HG03439 (cell line): ENCODE measurements around the gene GPER1.
A peak's percentile ranks its signal among the peaks of the same experiment; 100 is the strongest.
"Not testable (repeated sequence)": the region's sequence is repeated elsewhere in the genome, so short reads cannot be mapped to it uniquely, and the experiment has no call there.

Source experiments
- ATAC-seq: cut with Tn5 transposase; IDR thresholded peaks from one replicate; pipeline ENCODE4 v1.9.1; 2021; ENCODE audit warnings: mild to moderate bottlenecking, moderate library complexity; ENCODE audit not compliant: unreplicated experiment

Gene GPER1

DNA sequence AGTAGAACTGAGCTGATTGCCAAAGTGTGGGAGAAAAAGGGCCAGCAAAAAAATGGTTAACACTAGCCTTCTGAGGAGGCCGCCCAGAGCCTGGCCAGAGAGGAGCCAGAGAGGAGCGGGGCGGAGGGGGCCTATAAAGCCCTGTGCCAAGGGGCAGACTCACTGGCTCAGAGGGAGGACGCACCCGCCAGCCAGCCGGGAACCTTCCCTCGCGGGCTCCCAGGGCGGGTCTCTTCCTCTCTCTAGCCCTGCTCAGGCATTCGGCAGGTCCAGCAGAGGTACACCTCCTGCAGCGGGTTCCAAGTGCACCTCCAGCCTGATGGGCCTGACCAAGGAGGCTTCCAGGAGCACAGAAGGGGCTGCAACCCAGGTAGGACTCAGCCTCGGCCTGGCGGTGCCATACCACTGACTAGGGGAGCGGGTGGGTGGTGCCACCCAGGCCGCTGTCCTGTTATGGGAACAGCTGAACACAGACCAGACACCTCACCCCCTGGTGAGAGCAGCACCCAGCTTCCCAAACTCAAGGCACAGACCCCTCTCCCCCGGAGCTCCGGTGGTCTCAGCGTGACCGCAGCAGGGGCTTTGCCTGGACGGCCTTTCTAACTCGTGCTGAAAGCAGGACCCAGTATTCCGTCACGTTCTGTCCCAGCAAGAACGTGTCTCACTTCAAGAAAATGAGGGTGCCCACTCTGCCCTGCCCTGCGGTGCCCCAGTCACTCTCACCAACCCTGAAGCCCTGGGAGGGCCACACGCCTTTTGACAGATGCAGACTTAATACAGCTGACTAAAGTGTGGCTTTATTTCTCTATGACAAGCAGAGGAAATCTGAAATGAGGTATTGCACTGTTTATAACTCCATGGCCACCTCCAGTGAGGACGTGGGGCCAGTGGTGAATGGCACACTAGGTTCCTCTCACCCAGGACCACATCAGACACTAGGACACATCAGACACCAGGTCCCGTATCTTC is at the start of gene GPER1:
Gene GPER1, plus strand, starts transcription at position 162 of the 969 bp plus-strand sequence. CDS start 3,616 bp downstream, outside the sequence.
- no peak for ATAC-seq

GRCh38 chr7:1040233-1040632 is 47.7 kb upstream of the GPER1 start:
- not testable (repeated sequence) for ATAC-seq

GRCh38 chr7:1040790-1041189 is 47.1 kb upstream of the GPER1 start:
- no peak for ATAC-seq

GRCh38 chr7:1041551-1042491 is 46.1 kb upstream of the GPER1 start:
- no peak for ATAC-seq

DNA sequence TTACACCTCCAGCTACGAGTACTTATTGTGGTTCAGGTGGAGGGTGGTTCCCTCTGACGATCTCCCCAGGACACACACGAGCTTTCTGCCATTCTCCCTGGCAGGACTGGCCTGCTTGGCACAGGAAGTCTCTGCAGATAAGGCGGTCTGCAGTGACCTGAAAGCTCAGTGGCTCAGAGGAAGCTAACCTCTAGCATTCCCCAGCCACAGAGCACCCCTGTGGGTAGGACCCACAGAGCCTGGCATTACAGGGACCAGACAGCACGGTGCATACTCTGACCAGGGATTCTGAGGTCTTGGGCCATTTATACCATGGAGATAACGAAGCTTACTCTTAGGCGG is 45.5 kb upstream of the GPER1 start:
- ATAC-seq: no peak

DNA sequence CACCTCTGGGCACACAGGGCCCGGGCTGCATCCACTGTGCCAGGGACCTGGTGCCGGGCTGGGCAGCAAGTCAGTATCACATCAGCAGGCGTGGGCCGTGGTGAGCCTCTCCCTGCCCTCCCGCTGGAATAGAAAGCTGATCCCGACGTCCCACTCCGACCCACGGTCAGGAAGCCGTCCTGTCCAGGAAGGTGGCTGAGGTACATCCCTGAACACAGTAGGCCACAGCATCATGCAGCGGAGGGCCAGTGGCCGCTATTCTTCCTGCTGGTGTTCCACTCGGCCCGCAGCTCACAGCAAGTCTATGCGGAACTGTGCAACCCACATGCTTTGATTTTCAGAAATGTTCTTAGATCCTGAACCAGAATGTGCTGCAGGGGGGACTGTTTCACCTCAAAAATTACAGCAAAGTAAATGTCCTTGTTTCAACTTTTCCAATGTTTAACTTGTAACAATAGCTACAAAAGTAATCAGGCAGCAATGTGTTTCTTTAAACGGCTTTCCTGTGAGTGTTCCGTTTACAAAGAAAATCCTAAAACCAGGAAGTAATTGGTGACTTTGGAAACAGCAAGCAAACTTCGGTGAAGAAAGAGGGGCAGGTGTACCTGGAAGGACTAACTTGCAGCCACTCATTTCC is 44.2 kb upstream of the GPER1 start:
- ATAC-seq: no peak

GRCh38 chr7:1044189-1045068 is 43.5 kb upstream of the GPER1 start, which contains the start of gene GPR146:
GPR146 (plus strand) TSS chr7:1044546; CDS start chr7:1057516, 12,970 bp downstream.
- ATAC-seq: peak; percentile 84

GRCh38 chr7:1045069-1046063 is 42.5 kb upstream of the GPER1 start:
- no peak for ATAC-seq

- ATAC-seq: no peak
Observed at GRCh38 chr7:1046722-1047679, 40.9 kb upstream of the GPER1 start.

DNA sequence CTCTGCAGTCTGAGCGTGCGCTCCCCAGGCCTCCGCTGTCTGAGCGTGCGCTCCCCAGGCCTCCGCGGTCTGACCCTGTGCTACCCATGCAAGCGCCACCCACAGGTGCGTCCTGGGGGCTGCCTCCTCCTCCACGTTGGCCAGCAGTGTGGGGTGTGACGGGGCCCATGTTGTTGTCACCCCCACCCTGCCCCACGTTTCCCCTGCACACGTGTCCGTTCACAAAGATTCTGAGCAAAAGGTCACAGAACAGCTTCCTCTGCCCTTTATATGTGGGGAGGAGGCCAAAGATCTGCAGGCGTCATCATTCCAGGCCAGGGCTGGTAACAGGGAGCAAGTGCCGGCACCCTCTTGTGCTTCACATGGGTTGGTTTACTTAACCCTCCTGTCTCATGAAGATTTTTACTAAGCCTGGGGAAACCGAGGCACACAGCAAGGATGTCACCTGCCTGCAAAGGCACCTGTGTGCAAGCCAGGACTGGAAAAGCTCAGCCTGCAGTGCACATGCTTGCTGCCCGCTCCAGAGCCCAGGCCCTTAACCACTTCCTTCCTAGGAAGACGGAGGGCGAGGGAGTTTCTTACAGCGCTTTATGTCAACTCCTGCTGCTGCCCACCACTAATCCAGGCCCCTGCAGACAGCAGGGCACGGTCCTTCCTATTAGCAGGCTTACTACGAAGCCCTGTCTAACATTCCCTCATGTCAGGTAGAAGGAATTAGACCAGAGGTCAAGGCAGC is 38.7 kb upstream of the GPER1 start:
- no peak for ATAC-seq

DNA sequence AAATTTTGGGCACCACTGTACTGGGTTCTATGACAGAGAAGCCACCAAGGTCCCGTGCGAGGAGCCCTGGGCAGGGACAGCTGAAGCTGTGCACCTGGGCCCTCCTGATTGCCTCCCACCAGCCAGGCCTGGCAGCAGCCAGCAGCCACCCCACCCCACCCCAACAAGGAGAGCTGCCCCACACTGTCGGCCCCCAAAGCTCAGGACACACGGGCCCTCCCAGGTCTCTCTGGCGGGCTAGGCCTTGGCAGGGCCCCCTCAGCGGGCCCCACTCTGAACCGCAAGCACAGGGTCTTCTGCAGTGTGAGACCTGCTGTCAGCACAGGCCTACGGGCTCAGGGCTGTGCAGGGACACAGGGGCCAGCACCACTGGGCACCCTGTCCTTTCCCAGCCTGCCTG is 38.1 kb upstream of the GPER1 start:
- no peak for ATAC-seq

DNA sequence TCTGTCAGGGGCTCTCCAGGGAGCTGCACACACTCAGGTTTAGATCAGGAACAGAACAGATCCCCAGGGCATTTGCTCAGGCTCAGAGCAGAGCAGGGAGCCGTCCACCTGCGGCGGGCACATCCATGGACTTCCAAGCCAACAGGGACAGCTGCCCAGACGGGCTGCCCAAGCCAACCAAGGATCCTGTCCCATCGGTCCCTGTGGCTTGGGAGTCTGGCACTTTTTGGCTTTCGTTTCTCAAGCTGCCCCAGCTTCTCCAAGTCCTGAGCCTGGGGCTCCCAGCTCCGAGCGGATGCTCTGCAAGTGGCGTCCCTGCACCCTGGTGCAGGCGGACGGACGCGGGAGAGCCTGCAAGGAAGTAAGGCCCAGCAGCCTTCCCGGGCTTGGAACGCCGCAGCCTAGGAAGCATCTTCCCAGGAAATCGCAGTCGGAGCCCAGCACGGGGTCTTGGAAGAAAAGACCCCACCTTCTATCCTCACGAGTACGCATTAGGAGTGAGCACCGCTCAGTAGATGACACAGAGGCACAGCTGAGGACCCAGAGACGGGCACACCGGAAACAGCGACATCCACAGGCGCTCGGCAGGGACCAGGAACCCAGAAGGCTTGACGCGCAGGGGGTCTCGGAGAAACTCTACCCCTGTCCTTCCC is 37.5 kb upstream of the GPER1 start:
- no peak for ATAC-seq

- ATAC-seq: no peak
Observed at GRCh38 chr7:1050956-1051690, 36.8 kb upstream of the GPER1 start.

DNA sequence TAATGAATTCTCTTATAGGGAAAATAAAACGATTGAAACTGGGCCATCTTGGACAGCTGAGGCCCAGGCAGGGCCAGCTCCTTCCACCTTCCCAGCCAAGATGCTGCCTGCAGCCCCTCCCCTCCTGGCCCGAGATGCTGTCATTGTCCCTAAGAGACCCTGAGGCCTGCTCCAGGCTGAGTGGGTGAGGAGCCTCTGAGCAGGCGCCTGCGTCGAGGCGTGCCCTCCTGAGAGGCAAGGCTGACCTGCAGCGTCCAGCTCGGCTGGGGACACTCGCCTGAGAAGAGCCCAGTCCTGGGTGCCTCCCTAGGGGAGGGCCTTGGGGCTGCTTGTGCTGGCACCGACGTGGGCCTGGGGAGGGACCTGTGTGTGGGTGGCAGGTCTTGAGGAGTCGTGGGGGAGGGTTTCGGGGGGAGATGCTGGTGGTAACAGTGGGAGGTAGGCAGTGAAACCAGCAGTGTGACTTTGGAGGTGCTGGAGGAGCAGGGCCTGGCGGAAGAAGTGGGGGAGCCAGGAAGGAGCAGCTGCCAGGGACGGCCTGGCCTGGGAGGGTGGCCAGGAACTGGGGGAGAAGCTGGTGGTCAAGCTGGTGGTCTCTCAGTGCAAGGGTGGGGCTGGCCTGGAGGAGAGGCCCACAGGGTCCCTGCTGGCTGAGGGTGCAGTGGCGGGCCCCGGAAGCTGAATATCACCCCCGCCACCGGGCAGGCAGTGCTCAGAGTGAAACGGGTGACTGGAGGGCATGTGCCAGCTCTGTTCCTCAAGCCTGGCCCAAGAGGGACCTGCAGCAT is 35.7 kb upstream of the GPER1 start:
- ATAC-seq: no peak

GRCh38 chr7:1053002-1053411 is 34.9 kb upstream of the GPER1 start:
- no peak for ATAC-seq
